B cell (primary cell): ENCODE data around the gene DNMBP. TPM values are rescaled to one million over a fixed set of nuclear protein-coding genes. Genes with fewer than 3 reads are reported as not detected.

Experiments
- ATAC-seq: fragments of 200-7000 bp; cut with Tn5 transposase; one replicate; pipeline ENCODE4 v1.10.0; 2021; ENCODE audit warnings: low read depth, mild to moderate bottlenecking, moderate number of reproducible peaks, moderate library complexity
- CTCF ChIA-PET: fragments of 350-600 bp; sonication (Branson Sonifier 250); formaldehyde crosslinking; loops from one replicate; lab custom pipeline; 2021; ENCODE audit warnings: antibody characterized with exemption, inconsistent platforms; lab: Charles Lee
- POLR2A ChIA-PET: fragments of 350-600 bp; sonication (Branson Sonifier 250); formaldehyde crosslinking; loops from one replicate; lab custom pipeline; 2021; ENCODE audit warnings: antibody characterized with exemption; lab: Charles Lee
- DNase-seq: peaks from one replicate; pipeline ENCODE4 v3.0.0; 2013
- H2AFZ ChIP-seq: 2 replicates; pipeline ENCODE4 v1.6.1; 2012; ENCODE audit warnings: mild to moderate bottlenecking, low read depth, low read length; ENCODE audit not compliant: insufficient read depth, poor library complexity, severe bottlenecking
- H3K27ac ChIP-seq, 2 donors: 1 replicate in 1 of 2; 2 replicates in 1 of 2; pipeline ENCODE4 v1.5.1; 2012 to 2013; ENCODE audit warnings: low read length in 2 of 2, mild to moderate bottlenecking in 2 of 2, moderate library complexity in 1 of 2
- H3K27me3 ChIP-seq, 4 experiments: fragments of 200-600 bp in 1 of 4; sonication (generic) in 1 of 4; replicated peaks in 1 of 4; 1 replicate in 2 of 4; 2 replicates in 2 of 4; pipeline versions ENCODE4 v1.6.1 to v1.7.0; 2013 to 2016; ENCODE audit warnings: low read length in 3 of 4, mild to moderate bottlenecking in 2 of 4, mixed read lengths in 1 of 4, moderate library complexity in 1 of 4; ENCODE audit not compliant: insufficient read depth in 4 of 4, control insufficient read depth in 3 of 4; ENCODE audit errors: control extremely low read depth in 1 of 4
- H3K36me3 ChIP-seq, 2 experiments: replicated peaks in 1 of 2; 1 replicate in 1 of 2; 2 replicates in 1 of 2; pipeline versions ENCODE4 v1.6.1 to v1.7.1; 2013; ENCODE audit warnings: low read length in 1 of 2; ENCODE audit not compliant: insufficient read depth in 2 of 2, control insufficient read depth in 1 of 2; ENCODE audit errors: control extremely low read depth in 1 of 2, extremely low read depth in 1 of 2
- H3K4me1 ChIP-seq, 2 donors: fragments of 200-600 bp in 1 of 2; sonication (generic) in 1 of 2; 1 replicate in 1 of 2; 2 replicates in 1 of 2; pipeline versions ENCODE4 v1.5.1 to v1.6.1; 2013 to 2017; ENCODE audit warnings: low read length in 2 of 2; ENCODE audit not compliant: control insufficient read depth in 2 of 2, insufficient read depth in 2 of 2
- H3K4me2 ChIP-seq: replicated peaks from 2 replicates; pipeline ENCODE3; 2012; ENCODE audit warnings: mild to moderate bottlenecking, low read depth, low read length; ENCODE audit not compliant: poor library complexity, severe bottlenecking
- H3K4me3 ChIP-seq, 5 experiments: fragments of 200-600 bp in 1 of 5; sonication (generic) in 1 of 5; 1 replicate in 3 of 5; 2 replicates in 2 of 5; pipeline versions ENCODE4 v1.5.1 to v1.7.0; 2011 to 2016; ENCODE audit warnings: low read length in 4 of 5, mild to moderate bottlenecking in 4 of 5, low read depth in 2 of 5, control low read depth in 1 of 5, moderate library complexity in 1 of 5; ENCODE audit not compliant: insufficient read depth in 1 of 5; ENCODE audit errors: control extremely low read depth in 1 of 5, extremely low read depth in 1 of 5
- H3K79me2 ChIP-seq: fragments of 200-600 bp; sonication (generic); one replicate; pipeline ENCODE4 v1.6.0; 2016; ENCODE audit warnings: low read length; ENCODE audit not compliant: control insufficient read depth, insufficient read depth
- H3K9ac ChIP-seq: fragments of 200-600 bp; sonication (generic); 2 replicates; pipeline ENCODE4 v1.6.1; 2017; ENCODE audit warnings: mild to moderate bottlenecking, low read length, moderate library complexity
- H3K9me3 ChIP-seq, 3 donors: one replicate each; pipeline versions ENCODE4 v1.6.1 to v1.7.1; 2013; ENCODE audit warnings: low read length in 2 of 3; ENCODE audit not compliant: control insufficient read depth in 2 of 3, insufficient read depth in 1 of 3; ENCODE audit errors: control extremely low read depth in 1 of 3
- H4K20me1 ChIP-seq: 2 replicates; pipeline ENCODE4 v1.6.0; 2012; ENCODE audit warnings: mild to moderate bottlenecking, low read length; ENCODE audit not compliant: insufficient read depth, control insufficient read depth, poor library complexity, severe bottlenecking
- H3K27ac Mint-ChIP-seq: one replicate; pipeline ENCODE4 v1.8.0; 2021; ENCODE audit warnings: mixed read lengths
- H3K27me3 Mint-ChIP-seq: one replicate; pipeline ENCODE4 v1.8.0; 2021; ENCODE audit warnings: mixed read lengths
- H3K4me1 Mint-ChIP-seq: one replicate; pipeline ENCODE4 v1.8.0; 2021; ENCODE audit warnings: mixed read lengths
- H3K4me3 Mint-ChIP-seq: one replicate; pipeline ENCODE4 v1.8.0; 2021; ENCODE audit warnings: mixed read lengths
- H3K9me3 Mint-ChIP-seq: one replicate; pipeline ENCODE4 v1.8.0; 2022; ENCODE audit warnings: mixed read lengths; ENCODE audit not compliant: insufficient read depth
- CTCF ChIP-seq: fragments of 200-600 bp; IDR thresholded peaks from one replicate; pipeline ENCODE4 v1.8.0; 2022; ENCODE audit warnings: antibody characterized with exemption, mild to moderate bottlenecking
- EZH2 ChIP-seq: IDR thresholded peaks from 2 replicates; pipeline ENCODE4 v1.6.1; 2012; ENCODE audit warnings: borderline replicate concordance, low read depth, mild to moderate bottlenecking, moderate library complexity, low read length; ENCODE audit not compliant: insufficient read depth, poor library complexity, severe bottlenecking
- whole genome bisulfite sequencing: methylation state at CpG from one replicate; pipeline ENCODE4 v1.1.5; 2013; ENCODE audit warnings: missing lambda C conversion rate; ENCODE audit not compliant: insufficient coverage; 5-methylcytosine and 5-hydroxymethylcytosine counted together
- intact Hi-C: fragments of 100-400 bp; cut with micrococcal nuclease; formaldehyde crosslinking; loops from one replicate; pipeline ENCODE4 v1.10.0; 2022
- polyA plus RNA-seq: library from polyadenylated mRNA; depleted of rRNA; stranded (reverse); fragments of >200 nt; gene quantifications from 2 replicates; pipeline ENCODE4 v1.2.3, GENCODE V29; 2012
- total RNA-seq, 2 donors: library from RNA; stranded (reverse); fragments of 120-200 nt in 1 of 2; gene quantifications; 1 replicate in 1 of 2; 2 replicates in 1 of 2; pipeline versions ENCODE4 v1.2.3 to v1.2.4, GENCODE V29; 2013 to 2022

DNMBP gene
- total and polyA plus RNA-seq, 2 donors (not counting 1 experiment from before 2014, with no cell fraction given): 12.8 to 22.6 TPM

GRCh38 chr10:99834410-99834809 is 175.3 kb downstream of the DNMBP start:
- intact Hi-C loops: no loop called here
- H3K27ac ChIP-seq: no peak overlapping the region
- no peaks in the 10 kb centered on the region for H3K27me3 ChIP-seq
- no peaks in the 10 kb centered on the region for H3K9me3 Mint-ChIP-seq
- no peaks in the 10 kb centered on the region for H3K4me1 Mint-ChIP-seq
- no peak overlapping the region for H3K4me2 ChIP-seq
- ATAC-seq (no peak), DNase-seq (no peak)
- H3K4me3 ChIP-seq: no peak overlapping the region
- no peaks in the 10 kb centered on the region for H3K79me2 ChIP-seq
- WGBS: 96% methylated on average over 2 of the region's 4 CpGs
- no peak overlapping the region for H3K9ac ChIP-seq
- no peaks in the 10 kb centered on the region for H3K9me3 ChIP-seq
- no peak overlapping the region for H2AFZ ChIP-seq
- H3K36me3 ChIP-seq: no peaks in the 10 kb centered on the region
- H4K20me1 ChIP-seq: no peaks in the 10 kb centered on the region
- CTCF ChIA-PET: interaction anchor here (1.1 to 2.0 kb wide), 3 partner anchors 11 to 211 kb away, joined by 3 to 11 read pairs (median 3); no protein-coding TSS in a partner anchor
- H3K27ac Mint-ChIP-seq: no peak overlapping the region
- no peak overlapping the region for H3K4me3 Mint-ChIP-seq
- TF ChIP-seq CTCF (no peak), EZH2 (no peak)
- POLR2A ChIA-PET: no interaction called here
- no peaks in the 10 kb centered on the region for H3K27me3 Mint-ChIP-seq
- no peaks in the 10 kb centered on the region for H3K4me1 ChIP-seq

GRCh38 chr10:99832439-99832838 is 177.3 kb downstream of the DNMBP start:
- Mint-ChIP-seq H3K9me3 (no peaks in the 10 kb centered on the region), H3K4me3 (no peak overlapping the region), H3K4me1 (no peaks in the 10 kb centered on the region), H3K27me3 (no peaks in the 10 kb centered on the region), H3K27ac (no peak overlapping the region)
- Histone ChIP-seq H3K27me3 (no peaks in the 10 kb centered on the region), H3K9ac (no peak overlapping the region), H3K36me3 (no peaks in the 10 kb centered on the region), H3K4me2 (no peak overlapping the region), H3K27ac (no peak overlapping the region), H4K20me1 (no peaks in the 10 kb centered on the region), H3K4me3 (no peak overlapping the region), H3K4me1 (no peaks in the 10 kb centered on the region), H3K79me2 (no peaks in the 10 kb centered on the region), H2AFZ (no peak overlapping the region), H3K9me3 (no peaks in the 10 kb centered on the region)
- 100% methylated on average over 1 of the region's 2 CpGs for WGBS
- ChIA-PET CTCF (interaction anchor here (1.2 kb wide), 1 partner anchor 13 kb away, joined by 4 read pairs; no protein-coding TSS in a partner anchor), POLR2A (no interaction called here)
- no peak for TF ChIP-seq CTCF
- no peak for TF ChIP-seq EZH2
- DNase-seq: no peak
- no peak for ATAC-seq
- intact Hi-C loops: no loop called here
